ENCODE results near the gene EVI2A. TPM values are rescaled to one million over a fixed set of nuclear protein-coding genes. Genes with fewer than 3 reads are reported as not detected.

EVI2A gene
- total and polyA plus RNA-seq, 3 donors from 2014 or later = 0.16 to 2.8 (median 2.2) TPM

- no peaks in the 10 kb centered on the region for H3K36me3 ChIP-seq (ENCODE audit: low read depth, missing control alignments)
- WGBS, 2 donors = 57 to 63% methylated on average over 2 of the region's 2 CpGs
- no peaks in the 10 kb centered on the region for H3K27me3 ChIP-seq
- no peaks in the 10 kb centered on the region for H3K4me1 ChIP-seq
- no peak overlapping the region for H3K27ac ChIP-seq
- H3K4me3 ChIP-seq = no peak overlapping the region
- no peak for DNase-seq
- TF ChIP-seq POLR2A (IDR thresholded peaks at IDR 0.05) (no peak), CTCF (IDR thresholded peaks at IDR 0.05) (no peak)
- no peaks in the 10 kb centered on the region for H3K9me3 ChIP-seq
- intact Hi-C loops (cut with DNase I; ENCODE audit: low total_unique reads) = no loop called here
These were observed 11.2 kb downstream of the EVI2A start for GRCh38 chr17:31310260-31310659.

GRCh38 chr17:31309556-31309955 is 11.9 kb downstream of the EVI2A start:
- Histone ChIP-seq H3K36me3 (ENCODE audit: low read depth, missing control alignments) (no peaks in the 10 kb centered on the region), H3K4me3 (no peak overlapping the region), H3K9me3 (no peaks in the 10 kb centered on the region), H3K27me3 (no peaks in the 10 kb centered on the region), H3K27ac (no peak overlapping the region), H3K4me1 (no peaks in the 10 kb centered on the region)
- intact Hi-C loops (cut with DNase I; ENCODE audit: low total_unique reads) = no loop called here
- TF ChIP-seq CTCF (IDR thresholded peaks at IDR 0.05) (no peak), POLR2A (IDR thresholded peaks at IDR 0.05) (no peak)
- 86 to 89% methylated on average over 2 of the region's 2 CpGs for WGBS, 2 donors
- no peak for DNase-seq

- H3K9me3 ChIP-seq = no peaks in the 10 kb centered on the region
- no peak overlapping the region for H3K4me3 ChIP-seq
- H3K36me3 ChIP-seq (ENCODE audit: low read depth, missing control alignments) = no peaks in the 10 kb centered on the region
- no peaks in the 10 kb centered on the region for H3K4me1 ChIP-seq
- no peak for DNase-seq
- no peak overlapping the region for H3K27ac ChIP-seq
- H3K27me3 ChIP-seq = no peaks in the 10 kb centered on the region
- intact Hi-C loops (cut with DNase I; ENCODE audit: low total_unique reads) = no loop called here
- 81% methylated on average over 5 of the region's 5 CpGs for WGBS, 2 donors
- TF ChIP-seq POLR2A (IDR thresholded peaks at IDR 0.05) = no peak
- TF ChIP-seq CTCF (IDR thresholded peaks at IDR 0.05) = no peak
These were observed 12.8 kb downstream of the EVI2A start for GRCh38 chr17:31308372-31309334.

GRCh38 chr17:31307640-31308039 is 13.8 kb downstream of the EVI2A start:
- WGBS, 2 donors = 88 to 91% methylated on average over 1 of the region's 1 CpG
- Histone ChIP-seq H3K4me3 (no peak overlapping the region), H3K36me3 (ENCODE audit: low read depth, missing control alignments) (no peaks in the 10 kb centered on the region), H3K27me3 (no peaks in the 10 kb centered on the region), H3K4me1 (no peaks in the 10 kb centered on the region), H3K9me3 (no peaks in the 10 kb centered on the region), H3K27ac (no peak overlapping the region)
- no peak for DNase-seq
- TF ChIP-seq POLR2A (IDR thresholded peaks at IDR 0.05) (no peak), CTCF (IDR thresholded peaks at IDR 0.05) (no peak)
- intact Hi-C loops (cut with DNase I; ENCODE audit: low total_unique reads) = no loop called here

GRCh38 chr17:31299624-31300023 is 21.8 kb downstream of the EVI2A start:
- Histone ChIP-seq H3K4me3 (no peak overlapping the region), H3K27me3 (no peaks in the 10 kb centered on the region), H3K27ac (no peak overlapping the region), H3K36me3 (ENCODE audit: low read depth, missing control alignments) (no peaks in the 10 kb centered on the region), H3K9me3 (no peaks in the 10 kb centered on the region), H3K4me1 (no peaks in the 10 kb centered on the region)
- TF ChIP-seq POLR2A (IDR thresholded peaks at IDR 0.05) (no peak), CTCF (IDR thresholded peaks at IDR 0.05) (no peak)
- intact Hi-C loops (cut with DNase I; ENCODE audit: low total_unique reads) = no loop called here
- no peak for DNase-seq

All from testis (tissue), 3 donors.